Measurements from ENCODE around the gene CTNNAL1. TPM values are rescaled to one million over a fixed set of nuclear protein-coding genes. Genes with fewer than 3 reads are reported as not detected.

Gene CTNNAL1
- total RNA-seq, 4 donors from 2014 or later = 17.8 to 75.4 (median 44.8) TPM

DNA sequence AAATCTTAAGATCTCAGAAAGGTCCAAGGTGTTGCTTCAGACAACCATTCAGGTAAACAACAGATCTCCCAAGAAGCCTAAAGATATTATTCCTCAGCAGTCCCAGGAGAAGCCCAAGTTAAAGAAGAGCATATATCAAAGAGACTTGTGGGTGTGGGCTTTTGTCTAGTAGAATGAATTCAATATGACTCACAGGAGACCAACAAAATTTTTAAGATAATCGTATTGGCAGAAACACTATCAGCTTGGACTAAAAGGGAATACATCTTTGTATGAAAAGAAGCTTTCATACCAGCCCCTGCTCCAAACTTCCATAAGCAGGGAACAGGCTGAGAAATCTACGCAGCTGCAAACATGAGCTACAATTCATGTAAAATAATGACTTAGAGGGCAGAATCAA lies 10.2 kb downstream of the CTNNAL1 start:
- no peaks in the 10 kb centered on the region for H3K36me3 ChIP-seq
- no peak overlapping the region for H3K4me3 ChIP-seq
- TF ChIP-seq POLR2A (IDR thresholded peaks at IDR 0.05) = no peak
- TF ChIP-seq, protein P1, sequence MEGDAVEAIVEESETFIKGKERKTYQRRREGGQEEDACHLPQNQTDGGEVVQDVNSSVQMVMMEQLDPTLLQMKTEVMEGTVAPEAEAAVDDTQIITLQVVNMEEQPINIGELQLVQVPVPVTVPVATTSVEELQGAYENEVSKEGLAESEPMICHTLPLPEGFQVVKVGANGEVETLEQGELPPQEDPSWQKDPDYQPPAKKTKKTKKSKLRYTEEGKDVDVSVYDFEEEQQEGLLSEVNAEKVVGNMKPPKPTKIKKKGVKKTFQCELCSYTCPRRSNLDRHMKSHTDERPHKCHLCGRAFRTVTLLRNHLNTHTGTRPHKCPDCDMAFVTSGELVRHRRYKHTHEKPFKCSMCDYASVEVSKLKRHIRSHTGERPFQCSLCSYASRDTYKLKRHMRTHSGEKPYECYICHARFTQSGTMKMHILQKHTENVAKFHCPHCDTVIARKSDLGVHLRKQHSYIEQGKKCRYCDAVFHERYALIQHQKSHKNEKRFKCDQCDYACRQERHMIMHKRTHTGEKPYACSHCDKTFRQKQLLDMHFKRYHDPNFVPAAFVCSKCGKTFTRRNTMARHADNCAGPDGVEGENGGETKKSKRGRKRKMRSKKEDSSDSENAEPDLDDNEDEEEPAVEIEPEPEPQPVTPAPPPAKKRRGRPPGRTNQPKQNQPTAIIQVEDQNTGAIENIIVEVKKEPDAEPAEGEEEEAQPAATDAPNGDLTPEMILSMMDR (IDR thresholded peaks at IDR 0.05 in 4 of 5, conservative IDR thresholded peaks at IDR 0.05 in 1 of 5) = no peak
- no peak for DNase-seq
- in situ Hi-C loops (cut with MboI; ENCODE audit: low sequenced_read_pairs in 4 of 4) (no loop called here), intact Hi-C loops (cut with DNase I; ENCODE audit: low total_unique reads) (no loop called here)
- no peaks in the 10 kb centered on the region for H3K4me1 ChIP-seq
- H3K9me3 ChIP-seq = peaks cover 0 to 5% (median 0%) of the 10 kb centered on the region in 3 donors
- no peak overlapping the region for H3K27ac ChIP-seq
- no peak for ATAC-seq
- no peaks in the 10 kb centered on the region for H3K27me3 ChIP-seq

DNA sequence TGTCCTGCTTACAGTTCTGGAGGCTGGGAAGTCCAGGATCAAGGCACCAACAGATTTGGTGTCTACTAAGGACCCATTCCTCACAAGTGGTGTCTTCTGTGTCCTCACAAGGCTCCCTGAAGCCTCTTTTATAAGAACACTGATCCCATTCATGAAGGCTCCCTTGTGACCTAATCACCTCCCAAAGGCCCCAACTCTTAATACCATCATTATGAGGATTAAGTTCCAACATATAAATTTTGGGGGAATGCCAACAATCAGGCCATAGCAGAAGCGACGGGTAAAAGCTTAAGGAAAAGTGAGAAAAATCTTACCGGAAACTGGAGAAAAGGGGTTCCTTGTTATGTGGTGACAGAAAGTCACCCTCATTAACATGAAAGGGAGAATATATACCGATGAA lies 11.2 kb downstream of the CTNNAL1 start:
- in situ Hi-C loops (cut with MboI; ENCODE audit: low sequenced_read_pairs in 4 of 4) (no loop called here), intact Hi-C loops (cut with DNase I; ENCODE audit: low total_unique reads) (no loop called here)
- Histone ChIP-seq H3K9me3 (peaks cover 0 to 5% (median 0%) of the 10 kb centered on the region in 3 donors), H3K27ac (no peak overlapping the region), H3K4me1 (no peaks in the 10 kb centered on the region), H3K27me3 (no peaks in the 10 kb centered on the region), H3K36me3 (no peaks in the 10 kb centered on the region), H3K4me3 (no peak overlapping the region)
- no peak for TF ChIP-seq POLR2A (IDR thresholded peaks at IDR 0.05)
- TF ChIP-seq, protein P1 (IDR thresholded peaks at IDR 0.05 in 4 of 5, conservative IDR thresholded peaks at IDR 0.05 in 1 of 5) = no peak
- DNase-seq (no peak), ATAC-seq (no peak)

DNA sequence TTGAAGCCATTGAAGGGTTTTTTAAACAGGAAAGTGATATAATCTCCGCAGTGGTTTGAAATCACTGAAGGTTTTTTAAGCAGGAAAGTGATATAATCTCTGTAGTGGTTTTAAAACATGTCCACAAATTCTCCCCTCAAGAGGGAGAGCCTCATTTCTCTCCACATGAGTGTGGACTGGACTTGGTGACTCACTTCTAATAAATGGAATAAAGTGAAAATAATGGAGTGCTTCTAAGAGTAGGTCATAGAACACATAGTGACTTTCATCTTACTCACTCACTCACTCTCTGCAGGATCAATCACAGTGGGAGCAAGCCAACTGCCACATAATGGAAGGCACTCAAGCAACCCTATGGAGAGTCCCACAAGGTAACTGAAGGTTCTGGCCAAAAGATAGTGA lies 12.0 kb downstream of the CTNNAL1 start:
- Histone ChIP-seq H3K27me3 (no peaks in the 10 kb centered on the region), H3K9me3 (peaks cover 0 to 5% (median 0%) of the 10 kb centered on the region in 3 donors), H3K4me3 (no peak overlapping the region), H3K4me1 (no peaks in the 10 kb centered on the region), H3K36me3 (no peaks in the 10 kb centered on the region), H3K27ac (no peak overlapping the region)
- in situ Hi-C loops (cut with MboI; ENCODE audit: low sequenced_read_pairs in 4 of 4) = no loop called here
- TF ChIP-seq POLR2A (IDR thresholded peaks at IDR 0.05) = no peak
- TF ChIP-seq, protein P1 (IDR thresholded peaks at IDR 0.05 in 4 of 5, conservative IDR thresholded peaks at IDR 0.05 in 1 of 5) = no peak
- ATAC-seq = no peak
- intact Hi-C loops (cut with DNase I; ENCODE audit: low total_unique reads) = no loop called here
- no peak for DNase-seq

DNA sequence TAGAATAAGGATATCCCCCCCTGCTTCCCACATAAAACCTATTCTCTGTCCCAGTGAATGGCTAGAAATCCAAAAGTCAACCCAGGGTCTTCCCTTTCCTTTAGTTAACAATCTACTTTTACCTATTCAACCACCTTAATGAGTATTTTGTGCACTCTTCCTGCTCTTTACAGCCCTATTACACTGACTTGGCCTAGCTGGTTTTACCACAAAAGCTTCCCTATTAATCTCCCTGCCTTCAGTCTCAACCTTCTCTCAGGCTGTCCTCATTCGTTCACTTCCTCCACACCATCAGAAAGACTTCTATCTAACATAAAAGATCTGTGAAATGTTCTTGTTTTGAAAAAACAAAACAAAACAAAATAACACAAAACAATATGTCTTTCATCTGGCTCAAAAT lies 16.2 kb downstream of the CTNNAL1 start:
- Histone ChIP-seq H3K4me3 (no peak overlapping the region), H3K9me3 (no peaks in the 10 kb centered on the region), H3K4me1 (peaks cover 0 to 8% of the 10 kb centered on the region in 2 donors), H3K27ac (peak overlapping the region in 3 of 4 donors; percentile 31 to 53 (median 50)), H3K36me3 (no peaks in the 10 kb centered on the region), H3K27me3 (no peaks in the 10 kb centered on the region)
- DNase-seq (no peak), ATAC-seq (no peak)
- in situ Hi-C loops (cut with MboI; ENCODE audit: low sequenced_read_pairs in 4 of 4) (no loop called here), intact Hi-C loops (cut with DNase I; ENCODE audit: low total_unique reads) (no loop called here)
- TF ChIP-seq POLR2A (IDR thresholded peaks at IDR 0.05) = no peak

DNA sequence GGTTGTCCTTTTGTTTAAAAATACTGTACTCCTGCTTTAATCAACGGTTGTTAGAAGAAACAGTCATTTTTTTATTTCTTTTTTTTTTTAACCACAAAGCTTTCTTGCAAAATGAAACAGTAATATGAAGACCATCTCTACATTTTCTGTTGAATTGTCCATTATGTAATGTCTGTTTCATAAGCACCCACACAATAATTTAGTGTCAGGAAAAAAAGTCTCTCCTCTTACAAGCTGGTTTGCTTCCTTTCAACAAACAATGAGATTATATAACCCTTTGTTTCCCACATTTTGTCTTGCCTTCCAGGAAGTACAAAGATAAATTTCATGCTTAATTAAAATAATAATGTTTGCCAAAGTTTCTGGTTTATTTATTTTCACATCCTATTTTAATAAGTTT lies 16.7 kb downstream of the CTNNAL1 start:
- Histone ChIP-seq H3K36me3 (no peaks in the 10 kb centered on the region), H3K9me3 (no peaks in the 10 kb centered on the region), H3K27ac (peak overlapping the region; percentile 9 to 53 (median 43)), H3K4me3 (no peak overlapping the region), H3K27me3 (no peaks in the 10 kb centered on the region), H3K4me1 (peaks cover 0 to 9% of the 10 kb centered on the region in 2 donors)
- no peak for TF ChIP-seq POLR2A (IDR thresholded peaks at IDR 0.05)
- TF ChIP-seq, protein P1 (IDR thresholded peaks at IDR 0.05 in 4 of 5, conservative IDR thresholded peaks at IDR 0.05 in 1 of 5) = no peak
- ATAC-seq (no peak), DNase-seq (no peak)
- intact Hi-C loops (cut with DNase I; ENCODE audit: low total_unique reads) = no loop called here
- in situ Hi-C loops (cut with MboI; ENCODE audit: low sequenced_read_pairs in 4 of 4) = no loop called here

Measured in gastrocnemius medialis (tissue), 4 donors.